ENCODE results near the gene SGTB.

The SGTB gene

GRCh38 chr5:65721720-65722574 lies at the start of gene SGTB, which contains the start of gene NLN:
SGTB (minus strand) TSS chr5:65722109; CDS start chr5:65720807, 1,302 bp downstream.
NLN (plus strand) TSS chr5:65722205; CDS start chr5:65722374, 169 bp downstream.
- DNase-seq (ENCODE audit: low spot score): peak; percentile 79

GRCh38 chr5:65771266-65771665 lies 49.4 kb upstream of the SGTB start:
- DNase-seq (ENCODE audit: low spot score): no peak

- DNase-seq (ENCODE audit: low spot score): no peak
Measured at GRCh38 chr5:65769539-65769938, 47.6 kb upstream of the SGTB start.

GRCh38 chr5:65768723-65769346 lies 46.9 kb upstream of the SGTB start:
- DNase-seq (ENCODE audit: low spot score): no peak

GRCh38 chr5:65767565-65767964 lies 45.7 kb upstream of the SGTB start:
- DNase-seq (ENCODE audit: low spot score): no peak

GRCh38 chr5:65766781-65767180 lies 44.9 kb upstream of the SGTB start:
- no peak for DNase-seq (ENCODE audit: low spot score)

GRCh38 chr5:65766175-65766574 lies 44.3 kb upstream of the SGTB start:
- DNase-seq (ENCODE audit: low spot score): no peak

- DNase-seq (ENCODE audit: low spot score): no peak
Measured at GRCh38 chr5:65765582-65765981, 43.7 kb upstream of the SGTB start.

- DNase-seq (ENCODE audit: low spot score): no peak
Measured at GRCh38 chr5:65762234-65762633, 40.3 kb upstream of the SGTB start.

GRCh38 chr5:65760504-65761275 lies 38.8 kb upstream of the SGTB start:
- DNase-seq (ENCODE audit: low spot score): peak; percentile 16

- DNase-seq (ENCODE audit: low spot score): no peak
Measured at GRCh38 chr5:65758546-65759144, 36.7 kb upstream of the SGTB start.

GRCh38 chr5:65753189-65753588 lies 31.3 kb upstream of the SGTB start:
- no peak for DNase-seq (ENCODE audit: low spot score)

- no peak for DNase-seq (ENCODE audit: low spot score)
Measured at GRCh38 chr5:65750938-65751337, 29.0 kb upstream of the SGTB start.

- DNase-seq (ENCODE audit: low spot score): no peak
Measured at GRCh38 chr5:65749956-65750355, 28.0 kb upstream of the SGTB start.

- no peak for DNase-seq (ENCODE audit: low spot score)
Measured at GRCh38 chr5:65749221-65749844, 27.4 kb upstream of the SGTB start.

- peak; percentile 41 for DNase-seq (ENCODE audit: low spot score)
Measured at GRCh38 chr5:65742565-65743231, 20.8 kb upstream of the SGTB start.

- no peak for DNase-seq (ENCODE audit: low spot score)
Measured at GRCh38 chr5:65739162-65739561, 17.3 kb upstream of the SGTB start.

GRCh38 chr5:65738305-65738704 lies 16.4 kb upstream of the SGTB start:
- DNase-seq (ENCODE audit: low spot score): no peak

- no peak for DNase-seq (ENCODE audit: low spot score)
Measured at GRCh38 chr5:65737842-65738241, 15.9 kb upstream of the SGTB start.

GRCh38 chr5:65736011-65736410 lies 14.1 kb upstream of the SGTB start:
- DNase-seq (ENCODE audit: low spot score): no peak

- no peak for DNase-seq (ENCODE audit: low spot score)
Measured at GRCh38 chr5:65734921-65735320, 13.0 kb upstream of the SGTB start.

Measured in cerebellar cortex (tissue), 1 donor.